NCI-H510A (cell line): ENCODE results near the gene TPPP2.
"Not testable (repeated sequence)": the region's sequence is repeated elsewhere in the genome, so short reads cannot be mapped to it uniquely, and the experiment has no call there.

ENCODE experiments used
- DNase-seq: peaks from one replicate; lab custom pipeline; 2025; lab: John Stamatoyannopoulos, UW

The TPPP2 gene

DNA sequence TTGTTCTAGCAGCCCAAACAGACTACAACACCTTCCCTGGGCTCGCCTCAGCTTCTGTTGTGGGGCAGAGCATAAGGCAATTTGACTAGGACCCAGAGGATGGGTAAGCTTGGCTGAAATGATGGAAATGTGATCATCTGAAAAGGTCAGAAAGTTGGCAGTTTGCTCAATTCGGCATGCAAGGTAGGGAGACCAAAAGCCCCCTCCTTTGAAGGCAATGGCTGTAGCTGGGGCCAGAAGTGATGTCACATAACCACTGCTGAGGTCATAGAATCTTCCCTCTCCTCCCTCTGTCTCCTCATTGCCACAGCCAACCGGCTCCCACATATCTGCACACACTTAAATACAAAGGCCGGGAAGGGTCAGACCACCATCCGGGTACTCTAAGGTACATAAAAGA lies at the start of gene TPPP2:
TSS of gene TPPP2 (plus strand) at position 301 of the 400 bp plus-strand sequence. CDS start 365 bp downstream, outside the sequence.
- DNase-seq = no peak

- DNase-seq = no peak
These were observed 49.1 kb upstream of the TPPP2 start for GRCh38 chr14:20980906-20981305.

DNA sequence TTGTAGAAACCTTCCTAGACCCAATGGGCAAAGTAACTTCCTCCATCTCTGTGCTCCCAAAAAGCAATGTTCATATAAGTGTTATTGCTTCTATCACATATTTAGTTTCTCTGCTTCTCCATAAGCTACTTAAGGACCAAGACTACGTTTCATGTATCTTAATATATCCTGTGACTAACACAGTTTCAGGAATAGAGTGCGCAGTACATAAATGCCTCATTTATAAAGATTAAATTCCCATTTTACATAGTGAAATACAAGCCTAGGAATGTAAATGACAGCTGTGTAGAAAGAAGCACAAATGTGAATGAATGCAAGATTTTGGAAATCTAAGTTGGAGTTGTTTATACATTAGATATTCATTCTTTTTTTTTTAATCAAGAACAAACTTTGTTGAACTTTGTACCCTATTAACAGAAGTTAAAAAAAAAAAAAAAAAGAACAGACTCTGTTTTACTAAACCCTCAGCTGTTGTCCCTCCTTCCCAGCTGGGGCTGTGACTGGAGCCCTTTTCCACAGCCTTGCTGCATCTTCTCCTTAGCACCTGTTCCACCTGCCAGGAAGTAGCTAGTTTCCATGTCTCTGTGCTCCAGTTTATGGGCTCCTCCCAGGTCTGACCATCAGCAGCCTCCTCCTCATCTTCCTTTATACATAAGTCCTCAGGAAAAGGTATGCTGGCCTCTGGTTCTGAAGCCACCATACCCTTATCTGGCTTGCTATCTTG lies 47.2 kb upstream of the TPPP2 start:
- no peak for DNase-seq

- not testable (repeated sequence) for DNase-seq
These were observed 44.4 kb upstream of the TPPP2 start for GRCh38 chr14:20985650-20986049.

DNA sequence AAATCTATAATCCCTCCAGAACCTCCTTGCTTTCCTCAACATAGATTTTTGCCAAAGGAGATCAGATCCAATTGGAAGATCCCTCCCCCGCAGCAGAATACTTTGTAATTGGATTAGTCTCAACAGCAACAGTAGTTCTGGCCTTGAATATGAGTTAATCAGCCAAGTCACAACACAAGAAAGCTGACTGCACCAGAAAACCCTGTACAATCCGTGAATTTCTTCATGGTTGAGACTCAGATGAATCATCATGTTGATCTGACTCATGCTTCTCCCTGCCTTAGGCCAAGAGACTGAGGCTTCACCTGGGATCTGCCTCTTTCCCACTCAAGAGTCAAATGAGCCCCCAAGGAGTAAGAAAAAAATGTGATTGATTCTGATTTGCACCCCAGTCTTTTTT lies 43.2 kb upstream of the TPPP2 start:
- no peak for DNase-seq

- no peak for DNase-seq
These were observed 41.1 kb upstream of the TPPP2 start for GRCh38 chr14:20988717-20989470.

DNA sequence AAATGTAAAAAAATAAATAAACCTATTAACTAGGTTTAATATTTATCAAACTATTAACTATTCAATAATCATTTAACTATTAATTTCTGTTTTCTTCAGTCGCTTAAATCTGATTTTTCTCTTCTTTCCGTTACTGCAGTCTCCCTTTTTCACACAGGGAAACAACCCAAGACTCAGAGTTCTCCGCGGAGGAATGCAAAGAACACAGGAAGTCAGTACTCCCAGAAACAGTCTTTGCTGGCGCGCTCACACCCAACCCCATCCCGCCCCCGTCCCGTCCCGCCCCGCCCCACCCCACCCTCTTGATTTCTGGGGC lies 40.6 kb upstream of the TPPP2 start:
- DNase-seq = no peak

DNA sequence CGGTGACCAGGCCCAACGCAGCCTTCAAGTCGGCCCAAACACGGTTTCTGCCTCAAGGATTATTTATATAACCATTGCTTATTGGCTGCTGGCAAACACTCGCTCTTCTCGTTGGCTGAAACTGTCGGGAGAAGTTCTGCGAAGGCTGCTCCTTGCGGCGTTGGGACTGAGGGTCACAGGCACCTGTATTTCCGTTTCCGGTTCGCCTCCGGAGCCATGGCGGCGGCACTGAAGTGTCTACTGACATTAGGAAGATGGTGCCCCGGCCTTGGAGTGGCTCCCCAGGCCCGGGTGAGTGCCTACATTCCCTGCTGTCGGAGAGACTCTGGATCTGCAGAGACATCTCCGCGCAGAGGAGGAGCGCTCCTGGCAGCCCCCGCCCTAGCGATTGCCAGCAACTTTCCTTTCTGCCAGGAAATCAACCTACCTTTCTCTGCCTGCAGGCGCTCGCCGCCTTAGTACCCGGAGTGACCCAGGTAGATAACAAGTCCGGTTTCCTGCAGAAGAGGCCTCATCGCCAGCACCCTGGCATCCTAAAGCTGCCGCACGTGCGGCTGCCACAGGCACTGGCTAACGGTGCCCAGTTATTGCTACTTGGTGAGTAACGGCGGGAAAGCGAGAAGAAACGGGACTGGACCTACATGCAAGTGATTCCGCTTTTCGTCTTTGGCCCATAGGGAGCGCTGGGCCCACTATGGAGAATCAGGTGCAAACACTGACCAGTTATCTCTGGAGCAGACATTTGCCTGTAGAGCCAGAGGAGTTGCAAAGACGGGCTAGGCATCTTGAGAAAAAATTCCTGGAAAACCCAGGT lies 40.0 kb upstream of the TPPP2 start, which contains the start of gene METTL17:
TSS of gene METTL17 (plus strand) at position 194 of the 814 bp plus-strand sequence. CDS start at position 217, 23 bp downstream.
- peak; percentile 84 for DNase-seq

- DNase-seq = no peak
These were observed 33.5 kb upstream of the TPPP2 start for GRCh38 chr14:20996521-20996920.

GRCh38 chr14:20997115-20997514 lies 32.9 kb upstream of the TPPP2 start:
- DNase-seq = no peak

DNA sequence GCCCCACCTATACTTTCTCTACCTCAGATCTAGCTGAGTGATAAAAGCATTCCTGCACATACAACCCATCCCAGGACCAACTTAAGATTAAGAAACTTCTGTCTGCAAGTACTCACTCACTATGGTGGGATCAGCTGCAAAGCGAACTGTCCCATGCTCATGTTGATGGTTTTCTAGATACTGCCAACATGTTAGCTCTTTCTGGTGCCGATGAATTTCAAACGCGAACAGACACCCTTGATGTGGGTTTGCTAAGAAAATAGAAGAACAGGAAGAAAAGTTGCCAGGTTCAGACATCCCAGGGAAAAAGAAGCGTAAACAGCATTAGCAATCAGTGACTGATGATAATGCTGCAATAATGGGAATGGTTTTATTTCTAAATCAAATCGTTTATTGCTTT lies 32.5 kb upstream of the TPPP2 start:
- DNase-seq = no peak

DNA sequence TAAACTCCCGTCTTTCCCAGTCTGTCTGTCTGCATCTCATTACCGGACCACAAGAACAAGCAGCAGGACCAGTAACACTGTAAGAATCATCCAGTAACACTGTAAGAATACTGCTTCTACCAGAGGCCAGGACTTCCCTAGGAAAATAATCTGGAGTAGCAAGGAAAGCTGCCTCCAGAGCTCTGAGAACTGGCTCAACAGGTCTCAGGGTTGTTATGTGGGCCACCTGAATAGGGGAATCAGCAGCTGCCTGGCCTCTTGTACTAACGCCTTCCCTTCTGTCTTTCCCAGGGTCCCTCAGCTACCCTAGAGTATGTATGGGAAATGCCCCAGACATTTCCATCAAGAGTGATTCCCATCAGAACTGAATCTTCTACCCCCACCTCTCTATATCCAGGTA lies 31.9 kb upstream of the TPPP2 start:
- DNase-seq = no peak

DNA sequence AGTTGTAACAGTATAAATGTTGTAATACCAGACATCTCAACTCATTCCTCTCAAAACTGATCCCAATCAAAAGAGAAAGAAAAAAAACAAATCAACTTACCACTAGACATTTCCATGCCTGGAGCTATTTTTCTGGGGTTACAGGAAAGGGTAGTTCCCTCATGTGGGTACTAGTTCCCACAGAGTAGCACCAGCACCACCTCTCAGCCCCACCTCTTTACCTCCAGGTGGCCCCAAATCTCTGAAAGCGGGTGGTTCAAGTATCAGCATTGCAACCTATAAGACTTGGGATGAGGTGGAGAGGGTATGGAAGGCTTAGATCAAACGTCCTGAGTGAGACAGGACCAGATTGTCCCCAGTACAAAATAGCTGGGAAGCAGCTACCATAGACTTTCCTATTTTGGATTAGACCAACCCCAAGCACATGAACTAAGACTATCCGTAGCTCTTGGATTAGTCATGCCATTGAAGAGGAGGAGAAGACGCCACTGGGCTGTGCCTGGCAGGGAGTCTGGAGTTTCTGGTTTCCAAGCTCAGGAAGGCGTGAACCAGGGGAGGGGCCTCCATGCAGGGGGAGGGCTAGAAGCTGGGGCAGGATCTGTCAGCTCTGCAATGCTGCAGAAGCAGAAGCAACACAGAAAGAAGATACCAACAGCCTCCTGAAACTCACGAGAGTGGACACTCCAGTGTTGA lies 31.2 kb upstream of the TPPP2 start, which contains the start of gene SLC39A2:
TSS of gene SLC39A2 (plus strand) at position 620 of the 693 bp plus-strand sequence. CDS start 154 bp downstream, outside the sequence.
- DNase-seq = no peak

- no peak for DNase-seq
These were observed 30.4 kb upstream of the TPPP2 start for GRCh38 chr14:20999591-20999990.

DNA sequence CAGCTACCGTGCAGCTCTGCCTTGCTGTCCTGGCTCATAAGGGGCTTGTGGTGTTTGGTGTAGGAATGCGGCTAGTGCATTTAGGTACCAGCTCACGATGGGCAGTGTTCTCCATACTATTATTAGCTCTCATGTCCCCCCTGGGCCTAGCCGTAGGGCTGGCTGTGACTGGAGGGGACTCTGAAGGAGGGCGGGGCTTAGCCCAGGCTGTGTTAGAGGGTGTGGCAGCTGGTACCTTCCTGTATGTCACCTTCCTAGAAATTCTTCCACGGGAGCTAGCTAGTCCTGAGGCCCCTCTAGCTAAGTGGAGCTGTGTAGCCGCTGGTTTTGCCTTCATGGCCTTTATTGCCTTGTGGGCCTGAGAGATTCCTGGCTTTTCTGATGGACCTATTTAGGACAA lies 28.8 kb upstream of the TPPP2 start:
- no peak for DNase-seq

- DNase-seq = no peak
These were observed 26.1 kb upstream of the TPPP2 start for GRCh38 chr14:21003788-21004346.

DNA sequence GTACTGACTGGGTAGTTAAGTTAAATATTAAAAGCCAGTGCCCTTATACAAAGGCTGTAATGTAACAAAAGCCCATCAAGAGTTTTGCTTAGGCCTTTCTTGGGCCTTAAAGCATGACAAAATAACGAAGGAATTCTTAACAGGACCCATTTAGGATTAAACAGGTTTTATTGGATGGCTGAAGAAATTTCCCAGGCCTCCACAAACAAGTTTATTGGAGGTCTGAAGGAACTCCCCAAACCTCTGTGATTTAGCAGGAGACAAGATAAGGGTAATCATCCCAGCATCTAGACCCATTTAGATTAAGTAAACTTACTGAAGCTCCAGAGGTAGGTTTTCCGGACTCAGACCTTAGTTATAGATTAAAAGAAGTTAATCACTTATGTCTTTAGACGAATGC lies 20.3 kb upstream of the TPPP2 start:
- not testable (repeated sequence) for DNase-seq

- no peak for DNase-seq
These were observed 18.9 kb upstream of the TPPP2 start for GRCh38 chr14:21011136-21011535.

DNA sequence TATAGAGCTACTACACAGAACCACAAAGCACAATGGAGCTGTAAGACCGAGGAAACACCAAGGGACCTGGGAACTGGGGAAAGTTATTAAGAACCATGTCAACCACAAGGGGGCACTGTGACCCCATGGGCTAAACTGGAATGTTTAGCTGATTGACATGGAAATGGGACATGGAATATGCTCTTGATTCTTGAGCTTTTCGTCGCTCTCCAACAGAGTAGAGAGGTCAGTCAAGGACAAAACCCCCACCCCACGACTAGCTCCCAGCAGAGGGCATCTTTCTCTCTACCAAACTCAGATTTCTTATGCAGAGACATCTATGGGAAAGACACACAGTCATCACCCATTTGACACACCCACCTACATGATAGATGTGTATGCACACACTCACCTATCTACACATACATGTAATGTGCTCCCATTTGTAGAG lies 15.2 kb upstream of the TPPP2 start:
- DNase-seq = peak; percentile 37

GRCh38 chr14:21015312-21015711 lies 14.7 kb upstream of the TPPP2 start:
- DNase-seq = no peak

DNA sequence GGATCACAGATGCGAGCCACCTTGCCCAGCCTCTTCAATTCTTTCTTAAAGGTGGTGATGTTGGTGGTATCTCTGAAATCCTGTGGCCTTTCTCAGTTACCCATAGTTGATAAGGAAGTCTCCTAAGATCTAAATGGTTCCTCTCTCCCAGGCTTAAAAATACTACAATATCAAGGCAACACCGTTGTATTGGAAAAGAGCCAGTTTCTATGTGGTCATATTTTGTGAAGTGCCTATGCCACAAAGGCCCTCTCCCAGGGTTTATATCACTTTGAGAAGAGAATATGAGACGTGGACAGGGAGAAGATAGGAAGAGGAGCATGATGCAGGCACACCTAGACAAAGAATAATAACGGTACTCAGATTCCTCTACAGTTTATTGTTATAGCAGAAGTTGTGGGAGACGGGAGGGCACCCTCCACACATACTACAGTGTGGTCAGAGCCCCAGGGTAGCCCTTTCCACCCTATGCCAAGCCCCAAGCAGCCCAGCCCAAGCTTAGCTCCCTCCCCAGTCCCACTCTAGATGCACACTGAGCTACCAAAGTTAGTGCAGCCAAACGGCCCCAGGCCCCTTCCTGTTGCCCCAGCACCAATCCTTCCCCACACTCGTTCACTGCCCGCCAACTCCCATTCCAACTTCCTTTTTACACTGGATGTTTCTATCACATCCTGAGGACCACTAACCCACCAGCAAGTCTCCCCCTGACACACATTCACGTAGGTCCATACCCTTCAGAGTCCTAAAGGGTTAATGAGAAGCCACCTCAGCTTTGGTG lies 13.4 kb upstream of the TPPP2 start:
- DNase-seq = no peak
